NCI-H1092 (cell line): ENCODE results near the gene NEO1.

Experiments used
- DNase-seq: peaks from one replicate; lab custom pipeline; 2025; lab: John Stamatoyannopoulos, UW

NEO1 gene

GRCh38 chr15:73031648-73032047, 20.6 kb upstream of the NEO1 start:
- no peak for DNase-seq

DNA sequence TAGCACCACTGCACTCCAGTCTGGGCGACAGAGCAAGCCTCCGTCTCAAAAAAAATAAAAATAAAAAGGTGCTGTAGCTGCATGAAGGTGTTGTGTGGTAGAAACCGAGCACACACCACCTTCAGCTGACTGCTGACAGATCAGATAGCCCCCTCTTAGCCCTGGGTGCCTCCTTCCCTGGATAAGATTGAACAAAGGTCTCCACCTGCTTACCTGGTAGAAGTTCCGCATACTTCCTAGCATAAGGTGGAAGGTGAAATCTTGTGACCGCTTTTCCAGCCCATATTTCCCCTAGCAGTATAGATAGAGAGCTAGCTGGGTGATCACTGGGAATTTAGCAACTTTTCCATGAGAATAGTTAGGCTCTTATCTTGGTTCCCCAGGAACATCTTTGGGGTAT, 18.7 kb upstream of the NEO1 start:
- no peak for DNase-seq

- DNase-seq = no peak
These were observed 18.0 kb upstream of the NEO1 start for GRCh38 chr15:73034221-73034620.

- DNase-seq = no peak
These were observed 17.0 kb upstream of the NEO1 start for GRCh38 chr15:73035221-73035620.

DNA sequence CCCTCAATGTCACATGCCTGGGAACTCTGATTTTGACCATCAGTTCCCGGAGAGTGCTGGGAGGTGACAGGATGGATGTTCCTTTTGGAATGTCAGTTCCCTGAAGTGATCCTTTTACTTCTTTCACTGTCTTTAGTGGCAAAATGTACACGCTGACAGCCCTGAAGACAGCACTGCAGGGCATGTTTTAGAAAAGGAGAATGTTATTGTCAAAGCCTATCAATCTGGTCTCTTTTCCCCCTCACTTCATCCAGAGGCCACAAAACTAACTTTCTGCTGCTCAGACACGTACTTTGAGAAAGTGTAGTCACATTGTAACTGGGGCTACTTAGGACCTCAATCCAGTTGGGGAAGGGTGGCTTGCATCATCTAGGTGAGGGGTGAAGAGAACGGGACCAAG, 14.0 kb upstream of the NEO1 start:
- no peak for DNase-seq

GRCh38 chr15:73046073-73046472, 6.2 kb upstream of the NEO1 start:
- DNase-seq = no peak

DNA sequence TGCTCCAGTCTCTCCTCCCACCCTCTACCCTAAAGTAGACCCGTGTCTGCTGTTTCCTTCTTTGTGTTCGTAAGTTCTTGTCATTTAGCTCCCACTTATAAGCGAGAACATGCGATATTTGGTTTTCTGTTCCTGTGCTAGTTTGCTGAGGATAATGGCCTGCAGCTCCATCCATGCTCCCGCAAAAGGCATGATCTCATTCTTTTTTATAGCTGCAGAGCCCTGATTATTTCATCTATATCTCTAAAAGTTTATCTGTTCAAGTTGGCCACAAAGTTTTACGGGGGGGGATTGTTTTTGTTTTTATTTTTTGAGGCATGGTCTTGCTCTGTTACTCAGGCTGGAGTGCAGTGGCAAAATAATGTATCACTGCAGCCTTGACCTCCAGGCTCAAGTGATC, 4.4 kb upstream of the NEO1 start:
- no peak for DNase-seq

- DNase-seq = no peak
These were observed 3.5 kb upstream of the NEO1 start for GRCh38 chr15:73048624-73049295.

DNA sequence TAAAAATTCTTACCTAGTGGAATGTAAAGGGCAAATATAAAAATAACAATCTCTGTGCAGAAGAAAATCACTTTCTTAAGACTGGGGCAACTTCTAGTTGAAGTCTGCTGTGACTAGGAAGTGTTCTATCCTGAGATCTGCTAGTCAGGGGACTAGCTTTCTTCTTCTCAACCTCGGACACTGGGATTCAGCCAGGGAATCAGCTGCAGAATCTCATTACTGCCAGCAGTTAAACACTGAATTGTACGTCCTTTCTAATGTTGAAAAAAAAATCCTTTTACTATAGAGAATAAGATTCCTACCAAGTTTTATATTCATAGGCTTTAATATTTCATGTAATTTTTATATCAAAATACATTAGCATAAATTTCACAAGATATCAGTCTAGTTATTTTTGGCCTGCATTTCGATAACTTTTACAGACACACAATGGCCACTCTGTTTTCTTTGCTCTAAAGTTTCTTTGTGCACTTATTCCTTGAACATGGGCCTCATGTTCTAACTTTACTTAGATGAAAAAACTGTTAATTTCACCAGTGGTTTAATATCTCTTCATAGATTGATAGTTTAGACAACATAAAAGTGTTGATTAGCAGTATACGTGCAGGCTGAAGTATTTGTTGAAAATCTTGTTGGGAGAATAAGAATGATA, 2.6 kb upstream of the NEO1 start:
- no peak for DNase-seq

DNA sequence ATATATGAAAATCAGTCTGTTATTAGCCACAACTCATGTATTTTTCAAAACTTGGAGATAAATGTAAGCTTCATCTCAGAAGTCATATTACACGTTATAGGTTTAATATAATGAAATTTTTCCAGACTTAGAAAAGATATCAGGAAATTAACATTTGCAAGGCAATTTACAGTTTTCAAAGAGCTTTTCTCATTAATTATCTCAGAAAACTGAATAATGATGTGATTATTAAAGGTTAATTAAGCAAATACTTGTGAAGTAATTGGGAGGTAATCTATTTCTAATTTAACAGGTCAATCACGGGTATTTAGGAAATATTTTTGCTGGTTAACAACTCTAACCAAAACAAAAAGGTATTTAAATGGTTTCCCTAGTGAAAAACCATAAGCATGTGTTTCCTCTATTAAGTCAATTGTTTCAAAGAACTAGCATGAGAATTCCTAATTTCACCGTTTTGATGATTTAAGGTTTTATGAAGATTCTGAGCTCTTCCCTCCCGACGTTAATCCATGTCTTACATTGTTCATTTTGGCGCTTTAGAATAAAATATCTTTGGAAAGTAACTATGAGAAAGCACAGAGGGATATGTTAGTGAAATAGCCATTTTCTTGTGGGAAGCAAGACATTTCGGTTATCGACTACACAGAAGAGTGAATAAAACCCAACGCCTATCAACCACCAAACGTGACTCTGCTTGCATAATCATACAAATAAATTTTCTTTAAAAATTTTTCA, 1.5 kb upstream of the NEO1 start:
- no peak for DNase-seq

- DNase-seq = no peak
These were observed 864 bp upstream of the NEO1 start for GRCh38 chr15:73051391-73051806.

DNA sequence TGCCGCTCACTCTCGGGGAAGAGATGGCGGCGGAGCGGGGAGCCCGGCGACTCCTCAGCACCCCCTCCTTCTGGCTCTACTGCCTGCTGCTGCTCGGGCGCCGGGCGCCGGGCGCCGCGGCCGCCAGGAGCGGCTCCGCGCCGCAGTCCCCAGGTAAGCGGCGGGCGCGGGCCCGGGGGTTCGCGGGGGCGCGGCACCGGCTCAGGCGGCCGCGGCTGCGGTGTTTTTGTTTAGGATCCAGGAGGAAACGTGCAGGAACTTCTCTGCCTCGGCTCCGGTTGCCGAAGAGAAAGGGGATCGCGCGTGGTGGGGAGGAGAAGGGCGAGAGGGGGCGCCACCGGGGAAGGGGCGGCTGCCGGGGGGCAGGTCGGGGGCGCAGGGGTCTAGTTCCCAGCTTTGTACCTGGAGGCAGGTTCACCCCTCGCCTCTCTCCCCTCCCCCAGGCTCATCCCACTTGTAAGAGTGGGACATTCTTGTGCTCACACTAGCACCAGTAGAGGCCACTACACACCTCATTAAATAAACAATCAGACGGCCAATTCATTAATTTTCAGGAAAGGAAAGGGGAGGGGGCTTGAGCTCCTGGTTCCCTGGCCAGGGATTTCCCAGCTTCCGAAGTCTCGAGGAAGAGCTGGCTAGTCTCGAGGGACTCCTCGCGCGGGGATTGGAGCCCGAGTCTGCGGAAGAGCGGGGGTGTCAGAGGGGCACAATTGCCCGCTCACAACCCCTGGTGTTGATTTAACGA, 562 bp downstream of the NEO1 start:
- DNase-seq = peak; percentile 47

GRCh38 chr15:73053398-73053723, 1.1 kb downstream of the NEO1 start:
- no peak for DNase-seq

- no peak for DNase-seq
These were observed 2.2 kb downstream of the NEO1 start for GRCh38 chr15:73054417-73054953.

- no peak for DNase-seq
These were observed 4.2 kb downstream of the NEO1 start for GRCh38 chr15:73056460-73056859.

GRCh38 chr15:73058437-73058836, 6.2 kb downstream of the NEO1 start:
- DNase-seq = no peak

DNA sequence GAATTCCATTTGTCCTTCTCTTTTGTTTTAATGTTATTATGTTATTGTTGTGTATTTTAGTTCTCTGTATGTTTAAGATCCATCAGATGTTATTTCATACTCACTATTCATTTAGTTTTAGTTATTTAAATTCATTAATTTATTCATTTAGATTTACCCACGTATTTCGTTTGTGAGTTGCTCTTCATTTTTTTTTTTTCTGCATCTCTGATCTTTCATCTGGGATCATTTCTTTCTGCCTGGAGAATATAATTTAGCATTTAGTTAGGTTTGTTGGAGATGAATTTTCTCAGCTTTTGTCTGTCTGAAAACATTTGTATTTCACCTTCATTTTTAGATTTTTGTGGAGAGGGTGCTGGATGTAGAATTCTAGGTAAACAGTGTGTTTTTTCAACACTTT, 12.9 kb downstream of the NEO1 start:
- DNase-seq = no peak

- no peak for DNase-seq
These were observed 16.8 kb downstream of the NEO1 start for GRCh38 chr15:73069109-73069508.

DNA sequence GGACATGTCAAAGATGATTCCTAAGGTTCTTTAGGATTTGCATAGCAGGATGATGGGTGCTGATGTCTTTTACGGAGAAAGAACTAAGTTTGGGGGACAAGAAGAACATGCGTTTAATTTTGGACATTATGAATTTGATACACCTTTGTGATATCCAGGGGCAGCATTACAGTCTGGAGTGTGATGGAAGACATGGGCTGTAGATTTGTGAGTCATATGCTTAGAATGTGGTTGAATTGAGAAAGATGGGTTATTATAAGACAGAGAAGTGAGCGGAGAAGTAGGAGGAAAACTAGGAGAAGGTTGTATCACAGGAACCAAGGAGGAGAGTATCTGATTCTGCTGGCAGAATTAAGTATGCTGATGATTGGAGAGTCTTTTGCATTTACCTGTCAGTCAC, 20.6 kb downstream of the NEO1 start:
- DNase-seq = no peak

GRCh38 chr15:73074241-73074640, 22.0 kb downstream of the NEO1 start:
- DNase-seq = no peak

- no peak for DNase-seq
These were observed 23.0 kb downstream of the NEO1 start for GRCh38 chr15:73075160-73075859.

DNA sequence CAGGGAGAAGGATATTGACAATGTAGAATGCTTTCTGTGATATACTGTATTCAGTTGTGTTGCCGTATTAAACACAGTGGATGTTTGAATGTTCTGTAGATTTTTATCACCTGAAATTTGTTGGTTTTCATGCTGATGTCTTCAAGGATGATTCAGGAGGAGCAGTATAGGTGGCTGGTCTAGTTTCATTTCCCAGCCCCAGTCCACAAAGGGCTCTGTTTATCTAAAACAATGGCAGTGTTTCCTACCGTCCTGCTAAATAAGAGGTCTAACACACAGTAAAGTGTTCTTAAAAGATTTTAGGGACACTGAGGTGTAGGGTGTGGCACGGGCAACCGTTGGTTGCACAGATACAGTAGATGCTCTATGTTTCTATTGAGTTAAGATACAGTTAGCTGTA, 26.0 kb downstream of the NEO1 start:
- no peak for DNase-seq
